SK-N-SH (cell line): ENCODE measurements around the gene SP140. TPM values are rescaled to one million over a fixed set of nuclear protein-coding genes. Genes with fewer than 3 reads are reported as not detected.

Experiments used
- CTCF ChIA-PET: fragments of 300-600, 350-600 bp; formaldehyde crosslinking; extraction: SDS; loops from one replicate; lab custom pipeline; 2021; lab: Yijun Ruan, JAX
- POLR2A ChIA-PET: fragments of 350-600 bp; sonication (Branson Sonifier 250); formaldehyde crosslinking; extraction: SDS; loops from one replicate; lab custom pipeline; 2020; ENCODE audit warnings: antibody characterized with exemption, inconsistent platforms; lab: Yijun Ruan, JAX
- DNase-seq: peaks from one replicate; pipeline ENCODE4 v3.0.0; 2012
- H2AFZ ChIP-seq: fragments of 200-600 bp; sonication (generic); 2 replicates; pipeline ENCODE4 v1.8.1; 2016; ENCODE audit warnings: antibody characterized with exemption, mild to moderate bottlenecking, low read depth
- H3F3A ChIP-seq: fragments of 200-600 bp; sonication (generic); replicated peaks from 2 replicates; pipeline ENCODE3; 2016; ENCODE audit warnings: antibody characterized with exemption, mild to moderate bottlenecking; ENCODE audit not compliant: insufficient read depth
- H3K27ac ChIP-seq, 2 experiments: fragments of 200-500 bp in 1 of 2; fragments of 200-600 bp in 1 of 2; sonication (Bioruptor generic) in 1 of 2; sonication (generic), shearing (Covaris generic) in 1 of 2; 2 replicates each; pipeline versions ENCODE4 v1.5.1 to v1.6.1; 2014 to 2016; ENCODE audit warnings: low read depth in 2 of 2, inconsistent platforms in 1 of 2, low read length in 1 of 2, mild to moderate bottlenecking in 1 of 2, mixed read lengths in 1 of 2
- H3K27me3 ChIP-seq: fragments of 200-600 bp; sonication (generic), shearing (Covaris generic); 2 replicates; pipeline ENCODE4 v1.6.1; 2016; ENCODE audit warnings: mixed run types; ENCODE audit not compliant: insufficient read depth
- H3K36me3 ChIP-seq, 2 experiments: fragments of 200-500 bp in 1 of 2; fragments of 200-600 bp in 1 of 2; sonication (Bioruptor generic) in 1 of 2; sonication (generic) in 1 of 2; replicated peaks in 1 of 2; 2 replicates each; pipeline versions ENCODE3 to v1.5.1; 2014 to 2016; ENCODE audit warnings: low read length in 1 of 2, mild to moderate bottlenecking in 1 of 2; ENCODE audit not compliant: insufficient read depth in 2 of 2, control insufficient read depth in 1 of 2
- H3K4me1 ChIP-seq, 2 experiments: fragments of 200-500 bp in 1 of 2; fragments of 200-600 bp in 1 of 2; sonication (Bioruptor generic) in 1 of 2; sonication (generic), shearing (Covaris generic) in 1 of 2; 2 replicates each; pipeline versions ENCODE4 v1.5.1 to v1.6.1; 2014 to 2016; ENCODE audit warnings: low read depth in 1 of 2, low read length in 1 of 2, mixed run types in 1 of 2; ENCODE audit not compliant: insufficient read depth in 2 of 2, control insufficient read depth in 1 of 2
- H3K4me2 ChIP-seq: fragments of 200-600 bp; sonication (generic), shearing (Covaris generic); 2 replicates; pipeline ENCODE4 v1.6.1; 2017; ENCODE audit warnings: mixed run types
- H3K4me3 ChIP-seq, 2 experiments: fragments of 200-500 bp in 1 of 2; fragments of 200-600 bp in 1 of 2; sonication (Bioruptor generic) in 1 of 2; sonication (generic), shearing (Covaris generic) in 1 of 2; 2 replicates each; pipeline versions ENCODE4 v1.5.1 to v1.8.1; 2014 to 2016; ENCODE audit warnings: low read depth in 2 of 2, inconsistent platforms in 1 of 2, low read length in 1 of 2, mild to moderate bottlenecking in 1 of 2, mixed read lengths in 1 of 2, moderate library complexity in 1 of 2
- H3K79me2 ChIP-seq: fragments of 200-600 bp; sonication (generic); 2 replicates; pipeline ENCODE4 v1.8.1; 2017; ENCODE audit warnings: mild to moderate bottlenecking; ENCODE audit not compliant: insufficient read depth
- H3K9ac ChIP-seq: fragments of 200-600 bp; sonication (generic); 2 replicates; pipeline ENCODE4 v1.6.1; 2017; ENCODE audit warnings: mixed run types
- H3K9me2 ChIP-seq: fragments of 200-600 bp; sonication (generic); 2 replicates; pipeline ENCODE4 v1.6.1; 2017; ENCODE audit warnings: mixed run types
- H3K9me3 ChIP-seq: fragments of 200-600 bp; sonication (generic); 2 replicates; pipeline ENCODE4 v1.6.1; 2017; ENCODE audit warnings: mixed run types, mild to moderate bottlenecking, moderate library complexity
- H4K20me1 ChIP-seq: fragments of 200-600 bp; sonication (generic); 2 replicates; pipeline ENCODE4 v1.6.1; 2017; ENCODE audit warnings: mild to moderate bottlenecking, mixed run types; ENCODE audit not compliant: insufficient read depth
- CHD2 ChIP-seq: fragments of 150-350 bp; IDR thresholded peaks from 2 replicates; pipeline ENCODE4 v1.6.1; 2018; ENCODE audit warnings: low read length; ENCODE audit not compliant: partially characterized antibody
- GABPA ChIP-seq: IDR thresholded peaks from 2 replicates; pipeline ENCODE4 v1.4.0; 2012; ENCODE audit warnings: low read depth, mild to moderate bottlenecking
- JUND ChIP-seq: IDR thresholded peaks from 2 replicates; pipeline ENCODE4 v1.4.0; 2012
- MEF2A ChIP-seq: IDR thresholded peaks from 2 replicates; pipeline ENCODE4 v1.4.0; 2012; ENCODE audit warnings: low read depth, borderline replicate concordance
- NRF1 ChIP-seq: IDR thresholded peaks from 2 replicates; pipeline ENCODE4 v1.6.1; 2012; ENCODE audit warnings: low read depth, mild to moderate bottlenecking, low read length
- POLR2AphosphoS5 ChIP-seq: IDR thresholded peaks from 2 replicates; pipeline ENCODE4 v1.6.1; 2012; ENCODE audit warnings: low read depth, low read length
- RCOR1 ChIP-seq: fragments of 150-350 bp; IDR thresholded peaks from 2 replicates; pipeline ENCODE4 v1.6.1; 2017; ENCODE audit warnings: antibody characterized with exemption, low read length
- REST ChIP-seq: IDR thresholded peaks from 2 replicates; pipeline ENCODE4 v1.6.1; 2012; ENCODE audit warnings: mild to moderate bottlenecking, low read depth, low read length, moderate library complexity
- RFX5 ChIP-seq: IDR thresholded peaks from 2 replicates; pipeline ENCODE4 v1.6.1; 2012; ENCODE audit warnings: mild to moderate bottlenecking, improper control_type of control experiment, low read length
- RXRA ChIP-seq: IDR thresholded peaks from 2 replicates; pipeline ENCODE4 v1.4.0; 2012; ENCODE audit warnings: low read depth, mild to moderate bottlenecking, borderline replicate concordance
- SIN3A ChIP-seq: IDR thresholded peaks from 2 replicates; pipeline ENCODE4 v1.6.1; 2012; ENCODE audit warnings: low read depth, mild to moderate bottlenecking, low read length, moderate library complexity, borderline replicate concordance
- SMC3 ChIP-seq: IDR thresholded peaks from 2 replicates; pipeline ENCODE4 v1.6.1; 2012; ENCODE audit warnings: low read depth, low read length, improper control_type of control experiment
- USF2 ChIP-seq: fragments of 150-350 bp; IDR thresholded peaks from 2 replicates; pipeline ENCODE4 v1.6.1; 2017; ENCODE audit warnings: antibody characterized with exemption, low read length, low read depth, borderline replicate concordance
- YY1 ChIP-seq: IDR thresholded peaks from 2 replicates; pipeline ENCODE4 v1.4.0; 2012; ENCODE audit warnings: low read depth, mild to moderate bottlenecking
- WGBS: methylation state at CpG from one replicate; pipeline ENCODE4 v1.1.6; 2017; ENCODE audit warnings: low lambda C conversion rate; 5-methylcytosine and 5-hydroxymethylcytosine counted together
- polyA plus RNA-seq, 3 experiments: library from polyadenylated mRNA; depleted of rRNA; stranded (reverse); fragments of >200 nt; gene quantifications; 2 replicates each; pipeline ENCODE4 v1.2.3, GENCODE V29; 2012
- TF ChIP-seq, protein P1 (sequence below): fragments of 200-600 bp; sonication (generic); IDR thresholded peaks from 2 replicates; pipeline ENCODE4 v1.6.1; 2017; ENCODE audit warnings: antibody characterized with exemption, mild to moderate bottlenecking, moderate library complexity
- TF ChIP-seq, protein P2 (sequence below): IDR thresholded peaks from 2 replicates; pipeline ENCODE4 v1.4.0; 2012; ENCODE audit warnings: low read depth, borderline replicate concordance
- TF ChIP-seq, protein P3 (sequence below): IDR thresholded peaks from 2 replicates; pipeline ENCODE4; 2012

SP140 gene
- polyA plus RNA-seq, 1 of the 3 experiments (the other 2 are of a cell fraction) = 0.71 TPM

GRCh38 chr2:230346921-230347533 lies 121.5 kb downstream of the SP140 start:
- no peak overlapping the region for H3K9ac ChIP-seq
- 83% methylated on average over 1 of the region's 1 CpG for WGBS
- TF ChIP-seq SMC3 (no peak), REST (no peak), JUND (no peak), NRF1 (no peak), RXRA (no peak), CHD2 (no peak), POLR2AphosphoS5 (no peak), YY1 (no peak), GABPA (no peak), SIN3A (no peak), RFX5 (no peak), USF2 (no peak), MEF2A (no peak), RCOR1 (no peak)
- TF ChIP-seq, protein P1, sequence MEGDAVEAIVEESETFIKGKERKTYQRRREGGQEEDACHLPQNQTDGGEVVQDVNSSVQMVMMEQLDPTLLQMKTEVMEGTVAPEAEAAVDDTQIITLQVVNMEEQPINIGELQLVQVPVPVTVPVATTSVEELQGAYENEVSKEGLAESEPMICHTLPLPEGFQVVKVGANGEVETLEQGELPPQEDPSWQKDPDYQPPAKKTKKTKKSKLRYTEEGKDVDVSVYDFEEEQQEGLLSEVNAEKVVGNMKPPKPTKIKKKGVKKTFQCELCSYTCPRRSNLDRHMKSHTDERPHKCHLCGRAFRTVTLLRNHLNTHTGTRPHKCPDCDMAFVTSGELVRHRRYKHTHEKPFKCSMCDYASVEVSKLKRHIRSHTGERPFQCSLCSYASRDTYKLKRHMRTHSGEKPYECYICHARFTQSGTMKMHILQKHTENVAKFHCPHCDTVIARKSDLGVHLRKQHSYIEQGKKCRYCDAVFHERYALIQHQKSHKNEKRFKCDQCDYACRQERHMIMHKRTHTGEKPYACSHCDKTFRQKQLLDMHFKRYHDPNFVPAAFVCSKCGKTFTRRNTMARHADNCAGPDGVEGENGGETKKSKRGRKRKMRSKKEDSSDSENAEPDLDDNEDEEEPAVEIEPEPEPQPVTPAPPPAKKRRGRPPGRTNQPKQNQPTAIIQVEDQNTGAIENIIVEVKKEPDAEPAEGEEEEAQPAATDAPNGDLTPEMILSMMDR = no peak
- TF ChIP-seq, protein P2, sequence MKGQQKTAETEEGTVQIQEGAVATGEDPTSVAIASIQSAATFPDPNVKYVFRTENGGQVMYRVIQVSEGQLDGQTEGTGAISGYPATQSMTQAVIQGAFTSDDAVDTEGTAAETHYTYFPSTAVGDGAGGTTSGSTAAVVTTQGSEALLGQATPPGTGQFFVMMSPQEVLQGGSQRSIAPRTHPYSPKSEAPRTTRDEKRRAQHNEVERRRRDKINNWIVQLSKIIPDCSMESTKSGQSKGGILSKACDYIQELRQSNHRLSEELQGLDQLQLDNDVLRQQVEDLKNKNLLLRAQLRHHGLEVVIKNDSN = no peak
- TF ChIP-seq, protein P3, sequence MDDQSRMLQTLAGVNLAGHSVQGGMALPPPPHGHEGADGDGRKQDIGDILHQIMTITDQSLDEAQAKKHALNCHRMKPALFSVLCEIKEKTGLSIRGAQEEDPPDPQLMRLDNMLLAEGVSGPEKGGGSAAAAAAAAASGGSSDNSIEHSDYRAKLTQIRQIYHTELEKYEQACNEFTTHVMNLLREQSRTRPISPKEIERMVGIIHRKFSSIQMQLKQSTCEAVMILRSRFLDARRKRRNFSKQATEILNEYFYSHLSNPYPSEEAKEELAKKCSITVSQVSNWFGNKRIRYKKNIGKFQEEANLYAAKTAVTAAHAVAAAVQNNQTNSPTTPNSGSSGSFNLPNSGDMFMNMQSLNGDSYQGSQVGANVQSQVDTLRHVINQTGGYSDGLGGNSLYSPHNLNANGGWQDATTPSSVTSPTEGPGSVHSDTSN = no peak
- H4K20me1 ChIP-seq = no peaks in the 10 kb centered on the region
- ChIA-PET POLR2A (no interaction called here), CTCF (interaction anchor here (0.7 kb wide), 1 partner anchor 69 kb away, joined by 3 read pairs; the partner anchor contains the start of gene SP100)
- H3K4me2 ChIP-seq = no peak overlapping the region
- H3F3A ChIP-seq = peaks cover 13% of the 10 kb centered on the region
- no peaks in the 10 kb centered on the region for H3K27me3 ChIP-seq
- H3K79me2 ChIP-seq = peaks cover 71% of the 10 kb centered on the region
- peaks cover 0 to 32% of the 10 kb centered on the region in 2 experiments for H3K36me3 ChIP-seq
- H3K27ac ChIP-seq = no peak overlapping the region
- H3K9me2 ChIP-seq = no peaks in the 10 kb centered on the region
- no peak overlapping the region for H3K4me3 ChIP-seq
- no peaks in the 10 kb centered on the region for H3K4me1 ChIP-seq
- DNase-seq = no peak
- no peak overlapping the region for H2AFZ ChIP-seq
- peaks cover 12% of the 10 kb centered on the region; the same call in 1 of the 2 replicates for H3K9me3 ChIP-seq
